ENCODE results near the gene CTU2.

Gene CTU2

GRCh38 chr16:88719933-88720296, 13.6 kb downstream of the CTU2 start:
- no peak overlapping the region for H3K4me3 ChIP-seq (ENCODE audit: low read depth, low read length)
- TF ChIP-seq, protein P1, sequence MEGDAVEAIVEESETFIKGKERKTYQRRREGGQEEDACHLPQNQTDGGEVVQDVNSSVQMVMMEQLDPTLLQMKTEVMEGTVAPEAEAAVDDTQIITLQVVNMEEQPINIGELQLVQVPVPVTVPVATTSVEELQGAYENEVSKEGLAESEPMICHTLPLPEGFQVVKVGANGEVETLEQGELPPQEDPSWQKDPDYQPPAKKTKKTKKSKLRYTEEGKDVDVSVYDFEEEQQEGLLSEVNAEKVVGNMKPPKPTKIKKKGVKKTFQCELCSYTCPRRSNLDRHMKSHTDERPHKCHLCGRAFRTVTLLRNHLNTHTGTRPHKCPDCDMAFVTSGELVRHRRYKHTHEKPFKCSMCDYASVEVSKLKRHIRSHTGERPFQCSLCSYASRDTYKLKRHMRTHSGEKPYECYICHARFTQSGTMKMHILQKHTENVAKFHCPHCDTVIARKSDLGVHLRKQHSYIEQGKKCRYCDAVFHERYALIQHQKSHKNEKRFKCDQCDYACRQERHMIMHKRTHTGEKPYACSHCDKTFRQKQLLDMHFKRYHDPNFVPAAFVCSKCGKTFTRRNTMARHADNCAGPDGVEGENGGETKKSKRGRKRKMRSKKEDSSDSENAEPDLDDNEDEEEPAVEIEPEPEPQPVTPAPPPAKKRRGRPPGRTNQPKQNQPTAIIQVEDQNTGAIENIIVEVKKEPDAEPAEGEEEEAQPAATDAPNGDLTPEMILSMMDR (IDR thresholded peaks at IDR 0.05; ENCODE audit: control insufficient read depth, extremely low read depth, insufficient read depth) = no peak
- DNase-seq (ENCODE audit: low read depth) = no peak

DNA sequence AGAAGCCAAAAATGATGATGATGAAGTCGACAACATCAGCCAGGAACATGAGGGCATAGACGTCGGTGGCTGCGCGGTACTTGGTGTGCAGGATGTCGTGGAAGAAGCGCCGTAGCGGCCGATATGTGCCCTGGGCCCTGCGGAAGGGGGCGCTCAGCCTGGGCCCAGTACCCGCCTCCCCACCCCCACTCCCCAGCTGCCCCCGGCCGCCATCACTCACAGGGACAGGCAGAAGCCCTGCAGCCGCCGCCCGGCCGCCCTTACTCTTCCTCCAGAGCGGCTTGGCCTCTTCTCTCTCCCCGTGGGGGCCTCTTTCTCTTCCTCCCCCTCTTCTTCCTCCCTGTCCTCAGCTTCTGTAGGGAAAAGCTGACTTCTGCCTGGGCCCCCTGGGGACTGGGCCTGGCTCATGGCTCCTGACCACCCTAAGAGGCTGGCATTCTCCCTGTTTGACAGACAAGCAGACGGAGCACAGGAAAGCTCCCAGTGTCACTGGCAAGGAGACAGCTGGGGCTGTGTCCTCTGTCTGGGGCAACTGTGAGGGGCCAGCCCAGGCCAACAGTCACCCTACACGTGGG, 14.2 kb downstream of the CTU2 start:
- DNase-seq (ENCODE audit: low read depth) = no peak
- H3K4me3 ChIP-seq (ENCODE audit: low read depth, low read length) = no peak overlapping the region
- TF ChIP-seq, protein P1 (IDR thresholded peaks at IDR 0.05; ENCODE audit: control insufficient read depth, extremely low read depth, insufficient read depth) = no peak

DNA sequence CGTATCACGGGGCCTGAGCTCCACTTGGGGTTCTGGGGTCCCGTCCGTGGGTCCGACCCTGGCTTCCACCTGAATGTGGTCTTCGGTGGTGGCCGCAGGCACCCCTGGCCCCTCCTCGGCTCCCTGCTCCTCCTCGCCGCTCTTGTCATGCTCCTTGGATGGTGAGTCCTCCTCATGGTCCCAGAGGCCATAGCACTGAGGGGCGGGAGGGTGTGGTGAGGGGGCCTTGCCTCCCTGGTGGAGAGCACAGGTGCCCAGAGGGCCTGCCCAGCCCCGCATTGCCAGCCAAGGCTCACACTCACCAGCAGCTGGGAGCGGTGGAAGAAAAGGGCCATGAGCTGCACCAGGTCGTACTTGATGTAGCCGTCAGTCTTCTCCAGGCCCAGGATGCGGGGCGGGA, 14.9 kb downstream of the CTU2 start:
- no peak overlapping the region for H3K4me3 ChIP-seq (ENCODE audit: low read depth, low read length)
- TF ChIP-seq, protein P1 (IDR thresholded peaks at IDR 0.05; ENCODE audit: control insufficient read depth, extremely low read depth, insufficient read depth) = no peak
- no peak for DNase-seq (ENCODE audit: low read depth)

DNA sequence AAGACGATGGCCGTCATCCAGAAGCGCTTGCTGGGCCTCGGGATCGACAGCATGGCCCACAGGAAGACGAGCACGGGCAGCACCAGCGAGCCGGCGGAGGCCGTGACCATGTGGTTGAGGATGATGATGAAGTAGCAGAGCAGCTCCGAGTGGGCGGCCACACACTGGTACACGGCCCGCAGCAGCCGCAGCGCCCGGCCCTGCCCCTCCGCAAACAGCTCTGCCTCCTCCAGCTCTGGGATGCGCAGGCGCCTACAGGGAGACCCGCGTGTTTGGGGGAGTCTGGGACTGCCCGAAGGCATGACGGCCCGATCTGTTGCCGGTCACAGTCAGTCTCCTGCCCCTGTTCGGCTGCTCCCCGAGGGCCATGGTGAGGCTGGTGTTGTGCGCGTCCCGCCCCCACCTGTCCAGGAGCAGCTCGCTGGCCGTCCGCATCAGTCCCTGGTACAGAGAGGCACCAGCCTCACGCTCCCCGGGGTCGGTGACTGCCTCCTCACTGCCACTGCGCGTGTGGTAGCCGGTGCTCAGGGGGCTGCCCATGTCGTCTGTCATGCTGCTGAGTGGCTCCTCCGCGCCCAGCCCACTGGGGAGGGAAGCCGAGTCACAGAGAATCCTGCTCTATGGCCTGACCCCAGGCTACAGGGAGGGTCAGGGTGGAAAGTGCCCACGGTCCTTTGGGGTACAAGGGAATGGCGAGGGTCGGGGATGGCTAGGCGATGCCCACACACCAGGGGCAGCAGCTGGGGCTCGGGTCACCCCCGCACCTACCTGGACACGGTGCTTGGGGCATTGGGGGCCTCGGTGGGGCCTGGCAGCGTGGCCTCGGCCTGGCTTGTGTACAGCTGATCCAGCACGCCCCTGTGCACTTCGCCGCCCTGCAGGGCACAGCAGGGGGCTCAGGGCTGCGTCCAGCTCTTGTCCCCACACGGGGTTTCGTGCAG, 15.8 kb downstream of the CTU2 start:
- DNase-seq (ENCODE audit: low read depth) = no peak
- TF ChIP-seq, protein P1 (IDR thresholded peaks at IDR 0.05; ENCODE audit: control insufficient read depth, extremely low read depth, insufficient read depth) = no peak
- no peak overlapping the region for H3K4me3 ChIP-seq (ENCODE audit: low read depth, low read length)

DNA sequence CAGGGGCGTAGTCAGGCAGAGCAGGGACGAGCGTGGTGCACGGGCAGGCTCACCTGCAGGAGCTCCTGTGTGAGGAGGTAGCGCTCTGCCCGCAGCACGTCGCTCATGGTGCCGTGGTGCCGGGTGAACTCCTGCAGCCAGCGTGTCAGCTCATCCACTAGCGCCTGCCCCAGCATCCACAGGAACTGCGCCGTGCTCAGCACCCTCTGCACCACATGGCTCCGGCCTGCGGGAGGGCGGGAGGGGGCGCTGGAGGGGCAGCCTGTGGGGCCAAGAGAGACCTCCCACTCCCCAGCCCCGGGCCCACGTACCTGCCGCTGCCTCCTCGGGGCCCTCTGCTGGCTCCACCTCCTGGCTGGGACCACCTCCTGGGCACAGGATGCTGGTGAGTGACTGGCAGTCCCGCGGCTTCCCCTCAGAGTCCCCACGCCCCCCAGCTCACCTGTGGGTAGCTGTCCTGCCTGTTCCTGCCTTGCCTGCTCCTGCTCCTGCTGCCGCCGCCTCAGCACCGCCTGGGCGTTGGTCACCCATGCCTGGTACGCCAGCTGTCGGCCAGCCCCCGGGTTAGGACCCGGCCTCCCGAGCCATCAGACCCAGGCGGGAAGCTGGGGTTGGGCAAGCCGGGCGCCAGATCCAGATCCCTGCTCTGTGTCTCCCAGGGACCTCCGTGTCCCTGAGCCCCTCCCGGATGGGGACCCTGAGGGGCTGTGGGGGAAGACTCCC, 16.6 kb downstream of the CTU2 start:
- H3K4me3 ChIP-seq (ENCODE audit: low read depth, low read length) = no peak overlapping the region
- DNase-seq (ENCODE audit: low read depth) = no peak
- TF ChIP-seq, protein P1 (IDR thresholded peaks at IDR 0.05; ENCODE audit: control insufficient read depth, extremely low read depth, insufficient read depth) = no peak

- no peak for DNase-seq (ENCODE audit: low read depth)
- TF ChIP-seq, protein P1 (IDR thresholded peaks at IDR 0.05; ENCODE audit: control insufficient read depth, extremely low read depth, insufficient read depth) = no peak
- no peak overlapping the region for H3K4me3 ChIP-seq (ENCODE audit: low read depth, low read length)
Observed at GRCh38 chr16:88723507-88723887, 17.2 kb downstream of the CTU2 start.
